ENCODE results near the gene SCIN.
A peak's percentile ranks its signal among the peaks of the same experiment; 100 is the strongest.
"Not testable (repeated sequence)": the region's sequence is repeated elsewhere in the genome, so short reads cannot be mapped to it uniquely, and the experiment has no call there.

The SCIN gene

DNA sequence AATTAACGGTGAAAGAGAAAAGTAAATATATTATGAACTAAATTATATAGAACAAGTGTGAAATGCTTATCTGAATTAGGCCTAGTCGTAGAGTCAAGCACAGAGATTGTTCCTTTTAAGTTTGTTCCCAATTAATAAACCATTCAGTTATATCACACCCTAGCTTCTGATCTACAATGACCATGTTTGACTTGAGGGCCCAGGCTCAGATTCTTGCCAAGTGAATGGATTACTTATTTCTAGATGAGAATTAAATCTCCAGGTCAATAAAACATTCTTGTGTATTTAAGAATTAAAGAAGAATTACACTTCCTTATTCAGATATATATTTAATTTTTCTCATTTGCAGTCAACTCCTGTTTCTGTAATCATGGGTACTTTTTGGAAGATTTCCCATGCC, 79.6 kb downstream of the SCIN start:
- DNase-seq, result no peak

DNA sequence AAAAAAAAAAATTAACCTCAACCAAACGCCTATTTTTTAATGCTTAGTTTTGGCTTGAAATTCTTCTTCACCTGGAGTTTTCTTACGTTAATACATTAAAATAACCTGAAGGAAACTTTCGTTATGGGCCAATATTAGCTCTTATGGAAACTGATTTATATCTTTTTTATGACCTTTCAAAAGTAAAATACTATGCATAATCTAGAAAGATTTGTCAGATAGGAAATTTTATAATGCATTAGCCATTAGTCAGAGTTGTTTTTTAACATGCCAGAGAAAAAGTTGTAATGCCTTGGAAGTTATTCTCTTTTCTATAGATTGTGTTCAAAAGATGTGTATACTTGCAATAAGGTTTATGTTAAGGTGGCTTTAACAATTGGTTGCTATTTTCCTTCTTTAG, 82.6 kb downstream of the SCIN start:
- no peak for DNase-seq

GRCh38 chr7:12653518-12653917, 83.0 kb downstream of the SCIN start:
- no peak for DNase-seq

DNA sequence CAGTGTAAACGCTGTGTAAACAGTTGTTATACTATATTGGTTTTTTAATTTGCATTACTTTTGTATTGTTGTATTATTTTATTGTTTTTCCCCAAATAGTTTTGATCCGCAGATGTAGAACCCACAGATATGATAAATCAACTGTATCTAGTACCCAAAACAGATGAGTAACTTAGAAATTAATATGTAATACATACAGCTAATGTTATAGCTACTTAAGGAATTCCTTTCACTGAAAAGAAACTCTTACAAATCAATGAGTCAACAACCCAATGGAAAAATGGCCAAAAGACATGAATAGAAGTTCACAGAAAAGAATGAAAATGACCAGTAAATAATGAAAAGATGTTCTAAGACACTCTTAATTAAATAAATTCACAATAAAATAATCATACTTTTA, 84.6 kb downstream of the SCIN start:
- DNase-seq, result no peak

- DNase-seq, result not testable (repeated sequence)
Measured at GRCh38 chr7:12660423-12660822, 89.9 kb downstream of the SCIN start.

- DNase-seq, result not testable (repeated sequence)
Measured at GRCh38 chr7:12660986-12661385, 90.5 kb downstream of the SCIN start.

DNA sequence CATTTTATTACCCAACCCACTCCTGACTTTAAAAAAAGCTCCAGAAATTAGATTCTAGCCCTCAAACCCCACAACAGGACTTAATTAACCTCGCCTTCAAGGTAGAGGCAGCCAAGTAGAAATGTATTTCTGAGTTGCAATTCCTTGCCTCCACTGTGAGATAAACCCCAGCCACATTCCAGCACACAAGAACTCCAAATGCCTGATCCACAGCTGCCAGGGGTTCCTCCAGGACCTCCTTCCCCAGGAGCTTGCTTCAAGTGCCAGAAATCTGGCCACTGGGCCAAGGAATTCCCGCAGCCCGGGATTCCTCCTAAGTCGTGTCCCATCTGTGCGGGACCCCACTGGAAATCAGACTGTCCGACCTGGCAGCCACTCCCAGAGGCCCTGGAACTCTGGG, 91.1 kb downstream of the SCIN start:
- DNase-seq, result no peak

DNA sequence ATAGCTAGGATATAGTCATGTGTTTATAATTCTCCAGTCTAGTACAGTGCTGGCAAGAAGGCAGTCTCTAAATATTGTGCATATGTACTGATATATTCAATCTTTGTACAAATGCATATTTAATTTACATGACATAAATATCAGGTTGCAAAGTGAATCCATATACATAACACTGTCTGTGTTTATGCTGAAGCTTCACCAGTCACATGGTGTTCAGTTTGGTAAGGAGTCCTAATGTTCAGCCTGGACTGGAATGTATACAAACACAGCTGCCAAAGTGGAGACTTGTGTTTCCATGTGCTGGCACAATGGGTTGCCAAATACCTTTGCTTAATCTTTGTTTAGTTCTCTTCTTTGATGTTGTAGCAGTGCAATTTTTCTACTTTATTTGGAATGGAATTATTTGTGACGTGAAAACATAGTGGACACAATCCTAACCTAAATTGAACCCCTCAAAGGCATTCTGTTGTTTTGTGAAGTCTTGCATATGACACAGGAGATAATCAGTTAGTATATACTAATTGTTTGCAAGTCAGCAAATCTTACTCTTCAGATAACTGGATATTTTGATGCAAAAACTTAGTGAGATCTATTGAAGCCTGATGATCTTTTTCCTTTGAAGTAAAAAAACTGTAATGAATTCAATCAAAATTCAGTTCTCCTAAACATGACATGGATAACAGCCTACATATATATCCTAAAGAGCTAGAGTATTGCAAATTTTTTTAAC, 99.6 kb downstream of the SCIN start:
- no peak for DNase-seq

- no peak for DNase-seq
Measured at GRCh38 chr7:12670743-12671520, 100.4 kb downstream of the SCIN start.

GRCh38 chr7:12673436-12673835, 102.9 kb downstream of the SCIN start:
- not testable (repeated sequence) for DNase-seq

- no peak for DNase-seq
Measured at GRCh38 chr7:12674053-12674452, 103.5 kb downstream of the SCIN start.

DNA sequence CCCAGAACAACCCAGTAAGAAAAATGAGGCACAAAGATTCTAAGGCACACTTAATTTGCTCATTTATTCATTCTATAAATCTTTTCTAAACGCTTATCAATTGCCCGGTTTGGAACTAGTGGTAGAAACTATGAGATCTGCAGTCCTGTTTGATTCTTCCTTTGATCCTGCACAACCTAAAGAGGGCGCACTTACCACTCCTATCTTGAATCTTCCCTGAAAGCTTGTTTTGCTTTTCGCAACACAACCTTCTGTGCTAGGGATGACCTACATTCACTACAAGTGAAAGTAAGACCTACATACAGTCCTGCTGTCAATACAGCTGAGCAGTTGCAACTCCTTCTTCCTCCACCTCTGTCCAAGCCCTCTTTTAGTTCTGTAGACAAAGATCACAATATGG, 104.3 kb downstream of the SCIN start:
- no peak for DNase-seq

DNA sequence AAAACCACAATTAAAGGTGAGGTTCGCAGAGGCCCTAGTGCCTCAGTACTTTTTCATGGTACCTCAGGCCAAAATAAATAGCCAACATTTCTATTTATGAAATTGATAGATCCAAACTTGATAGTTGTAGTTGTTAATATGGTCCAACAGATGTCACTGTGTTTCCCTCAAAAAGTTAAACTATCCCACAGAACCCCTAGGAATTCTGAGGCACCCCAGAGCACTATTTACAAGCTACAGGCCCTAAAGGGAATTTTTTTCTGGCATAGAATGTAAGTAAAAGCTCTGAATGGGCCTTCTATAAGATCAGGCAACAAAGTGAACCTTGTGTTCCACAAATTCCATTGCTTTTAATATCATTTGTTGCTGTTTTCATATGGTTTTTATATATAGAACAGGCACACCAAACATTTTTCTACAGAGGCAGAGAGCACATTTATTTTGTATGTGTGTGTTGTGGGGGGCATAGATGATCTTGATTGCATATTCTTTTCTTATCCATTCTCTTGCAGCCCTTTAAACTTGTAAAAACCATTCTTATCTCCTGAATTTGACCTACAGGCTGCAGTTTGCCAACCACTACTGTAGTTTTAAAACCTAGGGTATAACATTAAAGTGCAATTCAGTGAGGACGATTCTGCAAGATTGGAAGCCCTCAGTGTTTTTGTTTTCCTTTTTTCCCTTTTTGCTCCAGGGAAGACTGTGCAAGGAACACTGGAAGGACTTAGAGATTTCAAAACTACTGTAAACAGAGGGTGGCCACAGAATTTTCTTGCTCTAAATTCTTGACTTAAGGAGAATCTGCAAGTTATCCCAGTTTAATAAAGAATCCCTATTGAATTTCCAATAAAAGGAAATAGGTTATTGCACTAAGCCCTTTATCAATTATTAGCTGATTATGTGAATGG, 113.4 kb downstream of the SCIN start:
- DNase-seq, result no peak

DNA sequence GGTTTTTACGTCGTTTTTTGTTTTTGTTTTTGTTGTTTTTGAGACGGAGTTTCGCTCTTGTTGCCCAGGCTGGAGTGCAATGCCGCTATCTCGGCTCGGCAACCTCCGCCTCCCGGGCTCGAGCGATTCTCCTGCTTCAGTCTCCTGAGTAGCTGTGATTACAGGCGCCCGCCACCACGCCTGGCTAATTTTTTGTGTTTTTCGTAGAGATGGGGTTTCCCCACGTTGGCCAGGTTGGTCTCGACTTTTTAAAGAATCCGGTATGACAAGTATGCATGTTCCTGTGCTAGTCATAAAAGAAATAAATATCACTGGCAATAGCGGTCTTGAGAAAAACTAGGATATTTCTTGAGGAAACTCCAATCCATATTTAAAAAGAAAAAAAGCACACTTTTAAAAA, 114.2 kb downstream of the SCIN start:
- DNase-seq, result no peak

DNA sequence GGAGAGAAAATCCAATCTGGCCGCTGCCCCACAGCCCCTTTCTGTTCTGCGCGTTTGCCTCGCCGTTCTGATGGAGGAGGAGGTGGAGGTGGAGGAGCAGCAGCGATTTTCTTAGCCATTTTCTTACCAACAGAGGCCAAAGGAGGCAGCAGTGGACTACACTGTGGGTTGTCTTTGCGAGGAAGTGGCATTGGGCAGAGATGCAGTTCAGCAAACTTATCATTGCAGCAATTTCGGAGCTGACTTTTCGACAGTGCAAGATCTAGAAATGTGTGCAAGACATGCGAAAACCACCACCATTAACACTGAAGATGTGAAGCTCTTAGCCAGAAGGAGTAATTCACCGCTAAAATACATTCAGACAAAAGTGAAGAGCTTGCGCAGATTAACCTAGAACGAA, 115.0 kb downstream of the SCIN start:
- DNase-seq, result no peak

GRCh38 chr7:12686234-12686890, 115.8 kb downstream of the SCIN start:
- DNase-seq, result no peak

GRCh38 chr7:12686891-12687717, 116.6 kb downstream of the SCIN start, which contains the start of gene ARL4A:
Gene ARL4A, plus strand, starts transcription at chr7:12687633. Its CDS starts 622 bp downstream, at chr7:12688255.
- DNase-seq, result peak; percentile 21

DNA sequence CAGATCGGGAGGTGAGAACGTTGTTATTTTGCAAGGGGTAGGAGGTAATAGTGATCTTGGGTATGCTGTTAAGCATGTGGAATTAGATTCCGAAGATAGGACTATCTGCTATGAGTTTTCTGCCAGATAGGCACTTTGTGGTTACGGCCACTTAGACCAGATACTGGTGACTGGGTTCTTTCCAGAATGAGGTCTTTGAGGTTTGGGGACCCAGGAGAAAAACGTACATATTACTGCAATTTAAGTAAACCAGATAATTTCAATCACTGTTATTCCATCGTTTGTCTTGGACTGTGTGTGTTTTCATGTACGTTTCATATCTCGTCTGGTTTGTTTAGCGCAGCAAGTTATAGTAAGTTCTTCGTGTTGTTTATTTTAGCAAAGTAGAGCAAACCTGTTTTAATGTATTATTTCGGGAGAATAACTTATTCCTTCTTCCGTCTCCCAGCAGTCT, 117.2 kb downstream of the SCIN start:
- no peak for DNase-seq

GRCh38 chr7:12688485-12689170, 118.1 kb downstream of the SCIN start:
- DNase-seq, result not testable (repeated sequence)

- no peak for DNase-seq
Measured at GRCh38 chr7:12689451-12689850, 118.9 kb downstream of the SCIN start.
